SK-N-SH treated with all-trans-retinoic acid at 6 μM for 48 hours (cell line): Measurements from ENCODE around the gene OR51B6.

Experiments used
- ATAC-seq: fragments of 200-7000 bp; cut with Tn5 transposase; 3 replicates; pipeline ENCODE4 v1.9.1; 2020; ENCODE audit warnings: mild to moderate bottlenecking, moderate library complexity
- ARNTL ChIP-seq: fragments of 450-650 bp; formaldehyde crosslinking; IDR thresholded peaks from 2 replicates; pipeline ENCODE4 v1.5.0; 2020; ENCODE audit warnings: low read depth, mild to moderate bottlenecking, moderate library complexity, borderline replicate concordance
- BACH2 ChIP-seq: fragments of 250-450 bp; sonication (Bioruptor Pico); IDR thresholded peaks from 2 replicates; pipeline ENCODE4 v1.9.0; 2021; ENCODE audit warnings: mild to moderate bottlenecking, borderline replicate concordance
- CREB5 ChIP-seq: fragments of 250-450 bp; sonication (Bioruptor Pico); IDR thresholded peaks from 2 replicates; pipeline ENCODE4 v1.5.1; 2020; ENCODE audit warnings: low read depth, mild to moderate bottlenecking, moderate library complexity
- CSDC2 ChIP-seq: fragments of 250-450 bp; sonication (Bioruptor Pico); IDR thresholded peaks from 2 replicates; pipeline ENCODE4 v1.5.0; 2020; ENCODE audit warnings: mild to moderate bottlenecking, moderate library complexity
- ESRRG ChIP-seq: fragments of 250-450 bp; sonication (Bioruptor Pico); IDR thresholded peaks from 2 replicates; pipeline ENCODE4 v1.6.1; 2021; ENCODE audit warnings: mild to moderate bottlenecking
- GLIS3 ChIP-seq: fragments of 250-450 bp; sonication (Bioruptor Pico); IDR thresholded peaks from 2 replicates; pipeline ENCODE4 v1.5.0; 2020; ENCODE audit warnings: mild to moderate bottlenecking, moderate library complexity
- ISL1 ChIP-seq: fragments of 250-450 bp; sonication (Bioruptor Pico); IDR thresholded peaks from 2 replicates; pipeline ENCODE4 v2.1.2; 2022; ENCODE audit warnings: mild to moderate bottlenecking, moderate library complexity
- PPARA ChIP-seq: fragments of 250-450 bp; sonication (Bioruptor Pico); IDR thresholded peaks from 2 replicates; pipeline ENCODE4 v1.5.0; 2020; ENCODE audit warnings: mild to moderate bottlenecking, borderline replicate concordance
- RARB ChIP-seq: fragments of 250-450 bp; sonication (Bioruptor Pico); IDR thresholded peaks from 2 replicates; pipeline ENCODE4 v1.8.0; 2021; ENCODE audit warnings: mild to moderate bottlenecking, moderate library complexity
- SNAI2 ChIP-seq: fragments of 250-450 bp; sonication (Bioruptor Pico); IDR thresholded peaks from 2 replicates; pipeline ENCODE4 v1.5.0; 2020; ENCODE audit warnings: mild to moderate bottlenecking, moderate library complexity
- TCF4 ChIP-seq: fragments of 250-450 bp; sonication (Bioruptor Pico); IDR thresholded peaks from 2 replicates; pipeline ENCODE4 v1.8.0; 2021; ENCODE audit warnings: mild to moderate bottlenecking, moderate library complexity, borderline replicate concordance
- TOX ChIP-seq: fragments of 250-450 bp; sonication (Bioruptor Pico); IDR thresholded peaks from 2 replicates; pipeline ENCODE4 v1.8.0; 2021; ENCODE audit warnings: mild to moderate bottlenecking, moderate library complexity, borderline replicate concordance
- ZC3H10 ChIP-seq: fragments of 250-450 bp; sonication (Bioruptor Pico); IDR thresholded peaks from 2 replicates; pipeline ENCODE4 v1.5.1; 2021; ENCODE audit warnings: mild to moderate bottlenecking, moderate library complexity
- ZFP3 ChIP-seq: fragments of 250-450 bp; sonication (Bioruptor Pico); IDR thresholded peaks from 2 replicates; pipeline ENCODE4 v1.5.0; 2020; ENCODE audit warnings: mild to moderate bottlenecking, moderate library complexity
- ZFP30 ChIP-seq: fragments of 450-650 bp; formaldehyde crosslinking; IDR thresholded peaks from 2 replicates; pipeline ENCODE4 v1.5.0; 2022; ENCODE audit warnings: mild to moderate bottlenecking, moderate library complexity
- ZNF565 ChIP-seq: fragments of 450-650 bp; formaldehyde crosslinking; conservative IDR thresholded peaks from 2 replicates; pipeline ENCODE4 v1.5.0; 2020; ENCODE audit warnings: low read depth, mild to moderate bottlenecking, moderate library complexity
- ZNF70 ChIP-seq: fragments of 450-650 bp; formaldehyde crosslinking; IDR thresholded peaks from 2 replicates; pipeline ENCODE4 v1.5.0; 2020; ENCODE audit warnings: mild to moderate bottlenecking, moderate library complexity
- ZNF8 ChIP-seq: fragments of 450-650 bp; formaldehyde crosslinking; IDR thresholded peaks from 2 replicates; pipeline ENCODE4 v1.5.0; 2020; ENCODE audit warnings: mild to moderate bottlenecking, moderate library complexity
- TF ChIP-seq, protein P1 (sequence below): fragments of 250-450 bp; sonication (Bioruptor Pico); IDR thresholded peaks from 2 replicates; pipeline ENCODE4 v1.5.1; 2021; ENCODE audit warnings: mild to moderate bottlenecking, moderate library complexity
- TF ChIP-seq, protein P2 (sequence below): fragments of 250-450 bp; sonication (Bioruptor Pico); IDR thresholded peaks from 2 replicates; pipeline ENCODE4 v1.8.0; 2021; ENCODE audit warnings: low read depth, mild to moderate bottlenecking, moderate library complexity, borderline replicate concordance
- TF ChIP-seq, protein P3 (sequence below): fragments of 250-450 bp; sonication (Bioruptor Pico); IDR thresholded peaks from 2 replicates; pipeline ENCODE4 v1.5.0; 2020; ENCODE audit warnings: mild to moderate bottlenecking, moderate library complexity
- TF ChIP-seq, protein P4 (sequence below): fragments of 250-450 bp; sonication (Bioruptor Pico); IDR thresholded peaks from 2 replicates; pipeline ENCODE4 v1.8.0; 2020; ENCODE audit warnings: mild to moderate bottlenecking, moderate library complexity, borderline replicate concordance

The OR51B6 gene

GRCh38 chr11:5384335-5384734 lies 33.0 kb downstream of the OR51B6 start:
- ATAC-seq: no peak
- no peak for TF ChIP-seq CREB5 (CRISPR knock-in tag)
- TF ChIP-seq ARNTL (CRISPR knock-in tag): no peak
- TF ChIP-seq, protein P1, sequence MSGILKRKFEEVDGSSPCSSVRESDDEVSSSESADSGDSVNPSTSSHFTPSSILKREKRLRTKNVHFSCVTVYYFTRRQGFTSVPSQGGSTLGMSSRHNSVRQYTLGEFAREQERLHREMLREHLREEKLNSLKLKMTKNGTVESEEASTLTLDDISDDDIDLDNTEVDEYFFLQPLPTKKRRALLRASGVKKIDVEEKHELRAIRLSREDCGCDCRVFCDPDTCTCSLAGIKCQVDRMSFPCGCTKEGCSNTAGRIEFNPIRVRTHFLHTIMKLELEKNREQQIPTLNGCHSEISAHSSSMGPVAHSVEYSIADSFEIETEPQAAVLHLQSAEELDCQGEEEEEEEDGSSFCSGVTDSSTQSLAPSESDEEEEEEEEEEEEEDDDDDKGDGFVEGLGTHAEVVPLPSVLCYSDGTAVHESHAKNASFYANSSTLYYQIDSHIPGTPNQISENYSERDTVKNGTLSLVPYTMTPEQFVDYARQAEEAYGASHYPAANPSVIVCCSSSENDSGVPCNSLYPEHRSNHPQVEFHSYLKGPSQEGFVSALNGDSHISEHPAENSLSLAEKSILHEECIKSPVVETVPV (CRISPR knock-in tag): no peak
- no peak for TF ChIP-seq TCF4 (CRISPR knock-in tag)
- no peak for TF ChIP-seq ZNF565 (CRISPR knock-in tag)
- no peak for TF ChIP-seq ZNF70 (CRISPR knock-in tag)
- TF ChIP-seq BACH2 (CRISPR knock-in tag): no peak
- no peak for TF ChIP-seq CSDC2
- no peak for TF ChIP-seq RARB (CRISPR knock-in tag)
- no peak for TF ChIP-seq ESRRG (CRISPR knock-in tag)
- no peak for TF ChIP-seq ZFP3 (CRISPR knock-in tag)

DNA sequence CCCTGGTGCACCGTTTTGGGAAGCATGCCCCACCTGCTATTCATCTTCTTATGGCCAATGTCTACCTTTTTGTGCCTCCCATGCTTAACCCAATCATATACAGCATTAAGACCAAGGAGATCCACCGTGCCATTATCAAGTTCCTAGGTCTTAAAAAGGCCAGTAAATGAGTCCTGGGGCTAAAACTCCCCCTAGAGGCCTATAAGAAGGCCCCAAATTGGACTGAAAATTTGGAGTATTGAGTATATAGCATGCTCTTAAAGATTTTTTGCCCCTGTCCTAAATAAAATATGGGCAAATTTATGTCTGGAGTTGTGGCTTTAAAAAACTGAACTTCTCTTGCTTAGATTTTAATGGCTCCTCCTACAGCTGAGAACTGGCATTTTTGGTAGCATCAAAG lies 38.9 kb downstream of the OR51B6 start:
- no peak for ATAC-seq
- TF ChIP-seq PPARA (CRISPR knock-in tag) (no peak), TOX (no peak), BACH2 (CRISPR knock-in tag) (no peak), SNAI2 (CRISPR knock-in tag) (no peak), ZNF565 (CRISPR knock-in tag) (no peak), CREB5 (CRISPR knock-in tag) (no peak), ZFP30 (no peak), ZC3H10 (CRISPR knock-in tag) (no peak), ISL1 (CRISPR knock-in tag) (no peak), TCF4 (CRISPR knock-in tag) (no peak), ESRRG (CRISPR knock-in tag) (no peak), ZNF8 (no peak), GLIS3 (CRISPR knock-in tag) (no peak), ZFP3 (CRISPR knock-in tag) (no peak), CSDC2 (no peak)
- TF ChIP-seq, protein P2, sequence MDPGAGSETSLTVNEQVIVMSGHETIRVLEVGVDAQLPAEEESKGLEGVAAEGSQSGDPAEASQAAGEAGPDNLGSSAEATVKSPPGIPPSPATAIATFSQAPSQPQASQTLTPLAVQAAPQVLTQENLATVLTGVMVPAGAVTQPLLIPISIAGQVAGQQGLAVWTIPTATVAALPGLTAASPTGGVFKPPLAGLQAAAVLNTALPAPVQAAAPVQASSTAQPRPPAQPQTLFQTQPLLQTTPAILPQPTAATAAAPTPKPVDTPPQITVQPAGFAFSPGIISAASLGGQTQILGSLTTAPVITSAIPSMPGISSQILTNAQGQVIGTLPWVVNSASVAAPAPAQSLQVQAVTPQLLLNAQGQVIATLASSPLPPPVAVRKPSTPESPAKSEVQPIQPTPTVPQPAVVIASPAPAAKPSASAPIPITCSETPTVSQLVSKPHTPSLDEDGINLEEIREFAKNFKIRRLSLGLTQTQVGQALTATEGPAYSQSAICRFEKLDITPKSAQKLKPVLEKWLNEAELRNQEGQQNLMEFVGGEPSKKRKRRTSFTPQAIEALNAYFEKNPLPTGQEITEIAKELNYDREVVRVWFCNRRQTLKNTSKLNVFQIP (CRISPR knock-in tag): no peak
- TF ChIP-seq, protein P3, sequence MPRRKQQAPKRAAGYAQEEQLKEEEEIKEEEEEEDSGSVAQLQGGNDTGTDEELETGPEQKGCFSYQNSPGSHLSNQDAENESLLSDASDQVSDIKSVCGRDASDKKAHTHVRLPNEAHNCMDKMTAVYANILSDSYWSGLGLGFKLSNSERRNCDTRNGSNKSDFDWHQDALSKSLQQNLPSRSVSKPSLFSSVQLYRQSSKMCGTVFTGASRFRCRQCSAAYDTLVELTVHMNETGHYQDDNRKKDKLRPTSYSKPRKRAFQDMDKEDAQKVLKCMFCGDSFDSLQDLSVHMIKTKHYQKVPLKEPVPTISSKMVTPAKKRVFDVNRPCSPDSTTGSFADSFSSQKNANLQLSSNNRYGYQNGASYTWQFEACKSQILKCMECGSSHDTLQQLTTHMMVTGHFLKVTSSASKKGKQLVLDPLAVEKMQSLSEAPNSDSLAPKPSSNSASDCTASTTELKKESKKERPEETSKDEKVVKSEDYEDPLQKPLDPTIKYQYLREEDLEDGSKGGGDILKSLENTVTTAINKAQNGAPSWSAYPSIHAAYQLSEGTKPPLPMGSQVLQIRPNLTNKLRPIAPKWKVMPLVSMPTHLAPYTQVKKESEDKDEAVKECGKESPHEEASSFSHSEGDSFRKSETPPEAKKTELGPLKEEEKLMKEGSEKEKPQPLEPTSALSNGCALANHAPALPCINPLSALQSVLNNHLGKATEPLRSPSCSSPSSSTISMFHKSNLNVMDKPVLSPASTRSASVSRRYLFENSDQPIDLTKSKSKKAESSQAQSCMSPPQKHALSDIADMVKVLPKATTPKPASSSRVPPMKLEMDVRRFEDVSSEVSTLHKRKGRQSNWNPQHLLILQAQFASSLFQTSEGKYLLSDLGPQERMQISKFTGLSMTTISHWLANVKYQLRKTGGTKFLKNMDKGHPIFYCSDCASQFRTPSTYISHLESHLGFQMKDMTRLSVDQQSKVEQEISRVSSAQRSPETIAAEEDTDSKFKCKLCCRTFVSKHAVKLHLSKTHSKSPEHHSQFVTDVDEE (CRISPR knock-in tag): no peak
- TF ChIP-seq, protein P1 (CRISPR knock-in tag): no peak
- TF ChIP-seq, protein P4, sequence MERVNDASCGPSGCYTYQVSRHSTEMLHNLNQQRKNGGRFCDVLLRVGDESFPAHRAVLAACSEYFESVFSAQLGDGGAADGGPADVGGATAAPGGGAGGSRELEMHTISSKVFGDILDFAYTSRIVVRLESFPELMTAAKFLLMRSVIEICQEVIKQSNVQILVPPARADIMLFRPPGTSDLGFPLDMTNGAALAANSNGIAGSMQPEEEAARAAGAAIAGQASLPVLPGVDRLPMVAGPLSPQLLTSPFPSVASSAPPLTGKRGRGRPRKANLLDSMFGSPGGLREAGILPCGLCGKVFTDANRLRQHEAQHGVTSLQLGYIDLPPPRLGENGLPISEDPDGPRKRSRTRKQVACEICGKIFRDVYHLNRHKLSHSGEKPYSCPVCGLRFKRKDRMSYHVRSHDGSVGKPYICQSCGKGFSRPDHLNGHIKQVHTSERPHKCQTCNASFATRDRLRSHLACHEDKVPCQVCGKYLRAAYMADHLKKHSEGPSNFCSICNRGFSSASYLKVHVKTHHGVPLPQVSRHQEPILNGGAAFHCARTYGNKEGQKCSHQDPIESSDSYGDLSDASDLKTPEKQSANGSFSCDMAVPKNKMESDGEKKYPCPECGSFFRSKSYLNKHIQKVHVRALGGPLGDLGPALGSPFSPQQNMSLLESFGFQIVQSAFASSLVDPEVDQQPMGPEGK: no peak
